ENCODE measurements around the gene ACER3.
"Not testable (repeated sequence)": the region's sequence is repeated elsewhere in the genome, so short reads cannot be mapped to it uniquely, and the experiment has no call there.

Gene ACER3

GRCh38 chr11:76860539-76861475 lies at the start of gene ACER3:
Gene ACER3 (plus strand): TSS chr11:76860918. CDS start chr11:76860977, 59 bp downstream.
- Histone ChIP-seq H3K27ac (peak within 1 kb of the TSS; percentile 87 to 96), H3K4me3 (peak within 1 kb of the TSS; percentile 93)
- no peak for TF ChIP-seq CTCF (IDR thresholded peaks at IDR 0.05)
- DNase-seq (ENCODE audit: low spot score) = peak; percentile 88

- no peak for DNase-seq (ENCODE audit: low spot score)
- no peak overlapping the region for H3K27ac ChIP-seq
- no peak overlapping the region for H3K4me3 ChIP-seq
- TF ChIP-seq CTCF (IDR thresholded peaks at IDR 0.05) = no peak
Measured at GRCh38 chr11:76811259-76811658, 49.5 kb upstream of the ACER3 start.

- DNase-seq (ENCODE audit: low spot score) = no peak
- no peak overlapping the region for H3K27ac ChIP-seq
- no peak for TF ChIP-seq CTCF (IDR thresholded peaks at IDR 0.05)
- H3K4me3 ChIP-seq = no peak overlapping the region
Measured at GRCh38 chr11:76814414-76814813, 46.3 kb upstream of the ACER3 start.

GRCh38 chr11:76815678-76816077 lies 45.0 kb upstream of the ACER3 start:
- not testable (repeated sequence) for DNase-seq (ENCODE audit: low spot score); H3K4me3 ChIP-seq; H3K27ac ChIP-seq

GRCh38 chr11:76820184-76820566 lies 40.5 kb upstream of the ACER3 start:
- Histone ChIP-seq H3K4me3 (no peak overlapping the region), H3K27ac (no peak overlapping the region)
- no peak for TF ChIP-seq CTCF (IDR thresholded peaks at IDR 0.05)
- no peak for DNase-seq (ENCODE audit: low spot score)

GRCh38 chr11:76821396-76821795 lies 39.3 kb upstream of the ACER3 start:
- DNase-seq (ENCODE audit: low spot score); H3K27ac ChIP-seq; H3K4me3 ChIP-seq: not testable (repeated sequence)

GRCh38 chr11:76822406-76822805 lies 38.3 kb upstream of the ACER3 start:
- H3K27ac ChIP-seq = no peak overlapping the region
- TF ChIP-seq CTCF (IDR thresholded peaks at IDR 0.05) = no peak
- DNase-seq (ENCODE audit: low spot score) = no peak
- no peak overlapping the region for H3K4me3 ChIP-seq

- no peak for DNase-seq (ENCODE audit: low spot score)
- TF ChIP-seq CTCF (IDR thresholded peaks at IDR 0.05) = no peak
- Histone ChIP-seq H3K4me3 (no peak overlapping the region), H3K27ac (peak overlapping the region in 1 of 2 donors; percentile 55)
Measured at GRCh38 chr11:76823481-76824028, 37.2 kb upstream of the ACER3 start.

All from coronary artery (tissue), 2 donors.